Measurements from ENCODE around the gene TIE1. TPM values are rescaled to one million over a fixed set of nuclear protein-coding genes. Genes with fewer than 3 reads are reported as not detected.

TIE1 gene
- total RNA-seq, 6 experiments from 2014 or later = 0.33 to 1.2 (median 0.54) TPM; not detected in 1

DNA sequence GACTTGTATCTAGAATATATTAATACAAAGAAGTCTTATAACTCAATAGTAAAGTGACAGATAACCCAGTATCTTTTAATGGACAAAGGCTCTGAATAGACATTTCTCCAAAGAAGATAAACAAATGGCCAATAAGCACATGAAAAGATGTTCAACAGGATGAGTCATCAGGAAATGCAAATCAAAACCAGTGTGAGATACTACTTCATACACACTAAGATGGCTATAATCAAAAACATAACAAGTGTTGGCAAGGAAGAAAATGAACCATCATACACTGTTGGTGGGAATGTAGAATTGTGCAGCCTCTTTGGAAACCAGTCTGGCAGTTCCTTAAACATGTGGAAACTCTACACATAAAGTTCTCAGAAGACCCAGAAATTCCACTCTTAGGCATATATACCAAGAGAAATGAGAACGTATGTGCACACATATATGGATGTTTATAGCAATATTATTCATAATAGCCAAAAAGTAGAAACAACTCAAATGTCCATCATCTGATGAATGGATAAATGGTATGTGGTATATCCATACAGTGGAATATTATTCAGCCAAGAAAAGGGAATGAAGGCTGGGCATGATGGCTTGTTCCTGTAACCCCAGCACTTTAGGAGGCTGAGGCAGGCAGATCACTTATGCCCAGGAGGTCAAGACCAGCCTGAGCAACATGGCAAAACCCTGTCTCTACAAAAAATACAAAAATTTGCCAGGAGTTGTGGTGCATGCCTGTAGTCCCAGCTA is 26.9 kb downstream of the TIE1 start:
- Mint-ChIP-seq H3K27ac (no peak overlapping the region), H3K4me3 (no peak overlapping the region), H3K27me3 (ENCODE audit: insufficient read depth) (peaks cover 1% of the 10 kb centered on the region), H3K4me1 (ENCODE audit: low read depth) (peaks cover 31% of the 10 kb centered on the region), H3K9me3 (peaks cover 22% of the 10 kb centered on the region), H3K36me3 (ENCODE audit: low read depth) (peaks cover 19% of the 10 kb centered on the region; the same call in 1 of the 2 replicates)
- no peak for DNase-seq
- TF ChIP-seq, protein P1, sequence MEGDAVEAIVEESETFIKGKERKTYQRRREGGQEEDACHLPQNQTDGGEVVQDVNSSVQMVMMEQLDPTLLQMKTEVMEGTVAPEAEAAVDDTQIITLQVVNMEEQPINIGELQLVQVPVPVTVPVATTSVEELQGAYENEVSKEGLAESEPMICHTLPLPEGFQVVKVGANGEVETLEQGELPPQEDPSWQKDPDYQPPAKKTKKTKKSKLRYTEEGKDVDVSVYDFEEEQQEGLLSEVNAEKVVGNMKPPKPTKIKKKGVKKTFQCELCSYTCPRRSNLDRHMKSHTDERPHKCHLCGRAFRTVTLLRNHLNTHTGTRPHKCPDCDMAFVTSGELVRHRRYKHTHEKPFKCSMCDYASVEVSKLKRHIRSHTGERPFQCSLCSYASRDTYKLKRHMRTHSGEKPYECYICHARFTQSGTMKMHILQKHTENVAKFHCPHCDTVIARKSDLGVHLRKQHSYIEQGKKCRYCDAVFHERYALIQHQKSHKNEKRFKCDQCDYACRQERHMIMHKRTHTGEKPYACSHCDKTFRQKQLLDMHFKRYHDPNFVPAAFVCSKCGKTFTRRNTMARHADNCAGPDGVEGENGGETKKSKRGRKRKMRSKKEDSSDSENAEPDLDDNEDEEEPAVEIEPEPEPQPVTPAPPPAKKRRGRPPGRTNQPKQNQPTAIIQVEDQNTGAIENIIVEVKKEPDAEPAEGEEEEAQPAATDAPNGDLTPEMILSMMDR (IDR thresholded peaks at IDR 0.05) = no peak

DNA sequence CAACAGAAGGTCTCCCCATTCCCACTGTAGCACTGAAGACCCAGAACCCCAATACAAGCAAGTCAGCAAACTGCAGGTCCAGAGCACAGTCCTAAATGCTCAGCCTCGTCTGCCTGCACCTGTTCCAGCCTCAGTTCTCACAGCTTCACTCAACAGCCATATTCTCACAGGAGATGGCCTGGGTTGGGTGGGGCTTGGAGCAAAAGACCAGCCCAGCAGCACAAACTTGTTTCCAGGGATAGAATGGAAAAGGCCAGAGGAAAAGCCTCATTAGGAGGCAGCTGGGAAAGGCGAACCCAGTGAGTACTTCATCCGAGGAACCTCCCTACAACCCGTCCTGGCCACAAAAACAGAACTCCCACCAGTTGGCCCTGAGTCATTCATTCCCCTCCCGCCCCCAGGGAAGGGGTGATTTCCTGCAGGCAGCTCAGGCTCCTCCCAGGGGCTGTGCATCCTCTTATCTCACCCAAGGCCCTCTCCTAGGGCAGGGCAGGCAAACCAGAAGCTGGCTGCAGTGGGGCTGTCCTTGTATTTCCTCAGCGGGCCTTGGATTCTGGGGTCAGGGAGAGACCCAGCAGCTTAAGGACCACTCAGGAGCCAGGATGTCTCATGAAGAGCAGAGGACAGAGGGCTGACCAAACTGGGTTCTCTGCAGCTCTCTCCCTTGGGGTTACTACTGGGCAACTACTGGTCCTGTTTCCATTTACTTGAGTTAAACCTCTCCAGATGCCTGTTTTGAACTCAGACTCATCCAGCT is 29.4 kb downstream of the TIE1 start:
- Mint-ChIP-seq H3K36me3 (ENCODE audit: low read depth) (peaks cover 12% of the 10 kb centered on the region; the same call in 1 of the 2 replicates), H3K27ac (0 out of 2 replicates have a peak overlapping the region, but pooled peaks have one; percentile 6), H3K27me3 (ENCODE audit: insufficient read depth) (peaks cover 1% of the 10 kb centered on the region), H3K4me3 (no peak overlapping the region), H3K4me1 (ENCODE audit: low read depth) (peaks cover 22% of the 10 kb centered on the region), H3K9me3 (peaks cover 15% of the 10 kb centered on the region)
- DNase-seq = peak; percentile 30
- TF ChIP-seq, protein P1 (IDR thresholded peaks at IDR 0.05) = no peak

DNA sequence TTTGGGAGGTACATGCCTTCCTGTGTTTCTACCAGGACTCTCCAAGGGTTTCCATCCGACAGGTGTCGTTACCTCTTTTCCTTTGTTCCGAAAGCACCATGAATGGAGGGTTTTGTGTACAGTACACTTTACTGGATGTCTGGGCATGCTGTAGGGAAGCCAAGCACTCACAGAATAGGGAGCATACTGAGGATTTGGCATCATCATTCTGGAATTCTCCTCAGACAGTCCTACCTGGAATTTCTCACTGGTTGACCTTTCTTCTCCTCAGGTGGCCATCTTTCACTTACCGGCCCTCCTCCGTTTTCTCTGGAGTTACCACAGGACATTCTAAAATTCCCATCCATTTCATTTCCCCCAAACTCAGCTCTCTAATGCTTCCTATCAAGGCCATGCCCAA is 30.9 kb downstream of the TIE1 start:
- no peak overlapping the region for H3K4me3 Mint-ChIP-seq
- H3K4me1 Mint-ChIP-seq (ENCODE audit: low read depth) = peaks cover 22% of the 10 kb centered on the region
- DNase-seq = no peak
- no peak overlapping the region for H3K27ac Mint-ChIP-seq
- TF ChIP-seq, protein P1 (IDR thresholded peaks at IDR 0.05) = no peak
- 0 out of 2 replicates have a peak, but pooled peaks cover 8% of the 10 kb centered on the region for H3K9me3 Mint-ChIP-seq
- peaks cover 7% of the 10 kb centered on the region for H3K27me3 Mint-ChIP-seq (ENCODE audit: insufficient read depth)
- peaks cover 5% of the 10 kb centered on the region; the same call in 1 of the 2 replicates for H3K36me3 Mint-ChIP-seq (ENCODE audit: low read depth)

DNA sequence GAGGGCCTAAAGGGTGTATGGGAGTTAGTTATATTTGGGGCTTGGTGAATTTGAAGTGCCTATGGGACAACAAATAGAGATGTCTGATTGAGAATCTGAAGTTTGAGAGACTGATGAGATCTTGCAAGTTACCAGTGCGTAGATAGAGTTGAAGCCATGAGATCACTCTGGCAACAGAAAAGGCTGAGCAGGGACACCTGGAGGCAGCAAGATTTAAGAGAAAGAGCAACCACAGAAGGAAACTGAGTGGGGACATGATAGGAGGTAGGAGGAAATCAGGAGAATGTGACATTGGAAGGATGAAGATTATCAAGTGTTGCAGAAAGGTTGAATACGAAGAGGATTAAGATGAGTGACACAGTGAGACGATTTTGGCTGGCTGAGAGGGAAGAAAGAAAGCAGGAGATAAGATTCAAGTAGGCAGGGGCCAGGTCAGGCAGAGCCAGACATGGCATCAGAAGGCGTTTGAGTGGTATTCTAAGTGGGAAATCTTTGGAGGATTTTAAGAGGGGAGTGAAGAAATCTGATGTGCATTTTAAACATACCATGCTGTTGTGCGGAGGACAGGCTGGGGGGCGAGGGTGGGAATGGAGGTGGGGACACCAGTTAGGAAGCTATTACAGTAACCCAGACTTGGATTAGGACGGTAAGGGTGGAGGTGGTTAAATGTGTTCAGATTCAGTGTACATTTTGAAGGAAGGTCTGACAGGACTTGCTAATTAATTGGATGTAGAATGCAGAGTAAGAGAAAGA is 33.8 kb downstream of the TIE1 start:
- H3K4me1 Mint-ChIP-seq (ENCODE audit: low read depth) = peaks cover 12% of the 10 kb centered on the region
- H3K36me3 Mint-ChIP-seq (ENCODE audit: low read depth) = no peaks in the 10 kb centered on the region
- H3K4me3 Mint-ChIP-seq = no peak overlapping the region
- no peak overlapping the region for H3K27ac Mint-ChIP-seq
- H3K9me3 Mint-ChIP-seq = no peaks in the 10 kb centered on the region
- DNase-seq = no peak
- H3K27me3 Mint-ChIP-seq (ENCODE audit: insufficient read depth) = peaks cover 17% of the 10 kb centered on the region
- TF ChIP-seq, protein P1 (IDR thresholded peaks at IDR 0.05) = no peak

DNA sequence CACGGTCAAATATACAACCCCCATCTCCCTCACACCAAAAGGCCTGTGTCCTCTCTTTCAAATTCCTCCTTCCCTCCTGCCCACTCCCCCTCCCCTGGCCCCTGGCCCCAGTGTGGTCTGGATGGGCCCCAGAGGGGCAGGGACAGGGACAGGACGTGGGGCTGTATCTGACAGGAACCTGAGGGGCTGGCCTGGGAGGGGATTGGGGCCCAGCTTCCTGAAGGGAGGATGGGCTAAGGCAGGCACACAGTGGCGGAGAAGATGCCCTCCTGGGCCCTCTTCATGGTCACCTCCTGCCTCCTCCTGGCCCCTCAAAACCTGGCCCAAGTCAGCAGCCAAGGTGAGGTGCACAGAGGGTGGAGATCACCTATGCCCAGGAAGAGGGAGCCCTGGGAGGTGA is 36.8 kb downstream of the TIE1 start, which contains the start of gene MPL:
Gene MPL (plus strand): TSS at position 231 of the 400 bp plus-strand sequence. CDS start 31 bp downstream, at position 262.
- H3K27ac Mint-ChIP-seq = no peak within 1 kb of the TSS
- DNase-seq = no peak
- H3K27me3 Mint-ChIP-seq (ENCODE audit: insufficient read depth) = peaks cover 16% of the 10 kb centered on the region
- H3K9me3 Mint-ChIP-seq = no peaks in the 10 kb centered on the region
- no peak within 1 kb of the TSS for H3K4me3 Mint-ChIP-seq
- no peaks in the 10 kb centered on the region for H3K4me1 Mint-ChIP-seq (ENCODE audit: low read depth)
- TF ChIP-seq, protein P1 (IDR thresholded peaks at IDR 0.05) = no peak
- H3K36me3 Mint-ChIP-seq (ENCODE audit: low read depth) = no peaks in the 10 kb centered on the region

All from HFFc6 (cell line).